Measurements from ENCODE around the gene FAN1.

The FAN1 gene

DNA sequence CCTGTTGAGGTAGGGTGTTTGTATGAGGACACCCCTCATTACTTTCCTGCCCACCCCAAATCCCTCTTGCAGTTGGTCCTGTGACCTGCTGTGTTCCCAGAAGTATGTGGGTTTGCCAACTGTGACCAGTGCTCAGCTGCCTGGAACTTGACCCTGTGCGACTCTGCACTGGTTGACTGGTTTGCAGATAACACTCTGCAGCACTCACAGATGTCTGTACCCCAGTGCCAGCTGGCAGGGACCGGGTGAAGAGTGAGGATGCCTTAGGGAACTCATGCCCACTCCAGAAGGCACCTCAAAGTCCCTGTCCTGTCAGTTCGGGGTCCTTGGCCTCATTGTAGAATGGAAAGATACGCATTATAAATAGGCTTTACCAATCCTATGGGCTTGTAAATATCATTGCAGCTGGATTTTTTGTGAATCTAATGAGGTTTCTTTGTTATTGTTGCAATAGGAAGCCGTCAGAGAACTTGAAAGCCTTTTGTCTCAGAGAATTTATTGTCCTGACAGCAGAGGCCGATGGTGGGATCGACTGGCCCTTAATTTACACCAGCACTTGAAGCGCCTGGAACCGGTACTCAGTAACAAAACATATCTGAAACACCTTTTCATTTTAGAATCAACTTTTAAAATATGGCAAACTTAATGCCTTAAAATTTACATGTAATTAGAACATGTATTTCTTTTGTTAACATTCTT, 18.2 kb downstream of the FAN1 start:
- no peak for DNase-seq

DNA sequence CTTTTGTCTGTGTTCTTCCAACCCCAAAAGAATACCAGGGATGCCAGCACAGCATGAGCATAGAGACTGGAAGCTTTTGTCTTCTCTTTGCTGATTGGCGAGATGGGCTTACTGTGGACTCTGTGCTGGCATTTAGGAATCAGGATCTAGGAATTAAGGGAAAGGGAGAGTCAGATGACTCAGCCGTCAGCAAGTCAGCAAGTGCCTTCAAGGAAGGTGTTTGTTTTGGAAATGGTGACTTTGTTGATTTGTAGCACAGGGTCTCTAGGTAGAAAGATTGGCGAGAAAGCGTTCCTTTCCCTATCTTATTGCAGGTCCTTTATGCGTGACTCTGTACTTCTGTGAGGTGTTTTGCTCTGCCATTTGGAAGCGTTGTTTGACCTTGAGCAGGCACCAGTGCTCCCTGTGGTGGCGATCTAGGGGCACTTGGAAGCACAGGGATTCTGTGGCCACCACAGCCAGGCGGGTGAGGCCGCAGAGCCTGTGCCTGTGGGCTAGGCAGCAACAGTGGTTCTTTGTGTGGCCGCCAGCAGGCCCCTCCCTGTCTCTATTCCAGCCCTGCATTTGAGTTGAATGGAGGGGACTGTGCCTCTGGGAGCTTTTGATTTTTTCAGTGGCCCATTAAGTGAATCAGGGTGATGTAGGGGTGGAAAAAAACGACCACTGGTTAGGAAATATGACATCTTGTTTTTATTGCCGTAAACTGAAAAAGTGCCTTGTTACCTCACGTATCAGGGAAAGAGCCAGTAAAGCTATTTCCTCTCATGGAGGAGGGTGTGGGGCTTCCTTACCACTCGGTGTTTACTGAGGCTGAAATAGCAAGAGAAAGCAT, 19.0 kb downstream of the FAN1 start:
- no peak for DNase-seq

DNA sequence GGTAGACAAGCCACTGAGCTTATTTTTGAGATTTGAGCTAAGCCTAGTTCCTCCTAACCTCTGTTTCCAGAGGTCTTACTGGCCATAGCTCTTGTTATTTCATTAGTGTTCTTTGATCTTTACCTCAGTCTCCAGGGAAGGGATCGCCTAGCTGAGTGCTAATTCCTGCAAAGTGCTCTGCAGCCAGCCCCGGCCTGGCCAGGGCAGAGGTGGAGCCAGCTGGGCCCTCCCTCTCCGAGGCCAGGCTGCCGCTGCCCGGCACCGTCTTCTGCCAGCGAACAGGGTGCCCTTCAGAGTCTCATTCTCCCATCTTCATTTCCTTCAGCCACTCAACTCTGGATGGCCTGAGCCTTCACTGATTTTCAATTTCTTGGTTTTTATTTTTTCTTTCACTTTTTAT, 19.7 kb downstream of the FAN1 start:
- no peak for DNase-seq

DNA sequence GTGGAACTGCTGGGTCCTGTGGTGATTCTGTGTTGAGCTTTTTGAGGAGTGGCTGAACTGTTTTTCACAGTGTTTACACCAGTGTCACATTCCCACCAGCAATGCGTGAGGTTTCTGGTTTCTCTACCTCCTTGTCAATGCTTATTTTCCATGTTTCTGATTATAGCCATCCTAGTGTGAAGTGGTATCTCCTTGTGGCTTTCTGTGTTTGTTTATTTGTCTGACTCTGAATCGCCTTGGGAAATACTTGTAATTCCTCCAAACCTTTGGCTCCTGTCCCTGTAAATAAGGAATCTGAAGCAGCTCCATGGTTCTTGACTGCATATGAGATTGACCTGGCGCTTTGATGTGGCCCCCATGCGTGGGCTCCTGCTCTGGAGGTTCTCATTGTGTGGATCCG, 20.6 kb downstream of the FAN1 start:
- no peak for DNase-seq

DNA sequence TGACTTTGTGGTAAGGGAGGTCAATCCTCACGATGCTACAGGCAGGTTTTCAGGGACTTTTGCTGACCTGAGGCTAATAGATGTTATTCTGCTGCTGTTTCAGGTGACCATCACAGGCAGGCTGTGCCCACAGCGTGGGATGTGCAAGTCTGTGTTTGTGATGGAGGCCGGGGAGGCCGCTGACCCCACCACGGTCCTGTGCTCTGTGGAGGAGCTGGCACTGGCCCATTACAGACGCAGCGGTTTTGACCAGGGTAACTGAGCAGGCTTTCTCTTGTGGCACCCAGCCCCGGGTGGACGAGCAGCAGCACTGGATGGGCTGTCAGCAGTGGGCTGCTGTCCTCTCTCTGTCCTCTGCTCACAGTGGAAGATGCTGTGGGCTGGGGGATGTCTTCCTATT, 22.0 kb downstream of the FAN1 start:
- DNase-seq: no peak

DNA sequence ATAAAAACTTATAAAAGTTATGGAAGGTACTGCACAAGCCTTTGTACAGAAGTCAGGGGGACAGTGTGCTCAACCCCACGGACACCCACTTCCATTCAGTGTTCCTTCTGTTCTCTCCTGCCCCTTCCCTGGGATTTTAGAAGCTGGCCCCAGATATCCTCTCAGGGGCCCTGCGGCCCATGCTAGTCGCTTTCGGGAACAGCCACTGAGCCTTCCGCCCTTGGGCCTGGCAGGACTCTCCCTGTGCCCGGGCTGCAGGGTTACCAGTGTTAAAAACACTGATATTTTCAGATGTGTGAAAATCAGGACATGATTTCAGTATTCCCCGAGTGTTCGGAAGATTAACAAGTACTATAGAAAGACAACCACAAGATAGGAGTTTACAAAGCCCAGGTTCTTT, 22.4 kb downstream of the FAN1 start:
- DNase-seq: no peak

DNA sequence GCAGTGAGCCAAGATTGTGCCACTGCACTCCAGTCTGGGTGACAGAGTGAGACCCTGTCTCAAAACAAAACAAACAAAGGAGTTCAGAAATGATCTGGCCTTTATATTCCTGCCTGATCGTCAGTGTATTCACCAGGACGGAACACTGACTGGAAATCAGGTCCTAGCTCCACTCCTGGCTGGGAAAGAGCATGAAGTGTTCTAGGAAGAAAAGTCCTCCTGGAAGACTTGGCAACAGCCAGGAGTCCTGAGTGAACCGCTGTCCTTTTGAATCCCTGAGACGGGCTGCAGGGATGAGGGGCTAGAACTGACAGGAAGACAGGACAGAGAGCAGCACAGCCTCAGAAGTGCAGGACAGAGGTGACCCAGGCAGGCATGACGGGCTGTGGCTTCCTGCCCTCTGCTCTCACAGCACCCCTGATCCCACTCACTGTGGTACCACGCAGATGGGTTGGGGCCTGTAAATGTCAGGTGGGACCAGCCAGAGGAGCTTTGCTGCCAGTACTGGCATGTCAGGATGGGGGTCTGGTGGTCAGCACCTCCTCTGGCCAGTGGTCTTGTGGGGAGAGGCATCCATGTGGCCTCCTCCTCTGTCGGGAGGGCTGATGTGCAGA, 23.5 kb downstream of the FAN1 start:
- no peak for DNase-seq

DNA sequence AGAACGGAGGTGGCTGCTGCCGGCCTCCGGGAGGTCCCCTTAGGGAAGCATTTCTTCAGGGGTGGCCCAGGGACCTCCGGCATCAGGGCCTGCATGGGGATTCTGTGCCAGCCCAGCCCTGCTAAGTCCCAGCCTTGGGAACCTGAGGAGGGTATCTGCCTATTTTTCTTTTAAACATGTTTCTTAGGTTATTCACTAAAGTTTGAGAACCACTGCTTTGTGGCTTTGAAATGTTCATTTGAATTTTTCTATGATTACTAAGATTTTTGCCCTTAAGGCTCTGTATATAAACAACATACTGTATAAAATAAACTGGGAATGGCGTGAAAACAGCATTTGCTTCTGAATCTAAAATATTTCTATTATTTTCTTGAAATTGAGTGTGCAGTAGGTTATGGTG, 24.4 kb downstream of the FAN1 start:
- no peak for DNase-seq

DNA sequence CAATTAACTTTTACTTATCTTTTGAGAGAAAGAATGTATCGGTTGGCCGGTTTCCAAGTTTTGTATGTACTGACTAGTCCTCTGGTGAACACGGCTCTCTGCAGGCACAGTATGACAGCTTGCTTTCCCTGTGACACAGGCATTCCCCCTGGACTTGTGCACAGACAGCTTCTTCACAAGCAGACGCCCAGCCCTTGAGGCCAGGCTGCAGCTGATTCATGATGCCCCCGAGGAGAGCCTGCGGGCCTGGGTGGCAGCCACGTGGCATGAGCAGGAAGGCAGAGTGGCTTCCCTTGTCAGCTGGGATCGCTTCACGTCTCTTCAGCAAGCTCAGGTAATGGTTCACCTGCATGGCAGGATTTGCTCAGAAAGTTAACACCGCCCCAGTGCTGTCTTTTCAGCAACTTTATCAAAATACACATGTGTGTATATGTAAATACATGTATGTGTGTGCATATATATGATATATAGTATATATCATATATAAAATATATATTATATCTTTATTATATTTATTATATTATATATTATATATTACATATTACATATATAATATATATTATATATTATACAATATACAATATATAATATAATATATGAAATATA, 25.5 kb downstream of the FAN1 start:
- DNase-seq: no peak

DNA sequence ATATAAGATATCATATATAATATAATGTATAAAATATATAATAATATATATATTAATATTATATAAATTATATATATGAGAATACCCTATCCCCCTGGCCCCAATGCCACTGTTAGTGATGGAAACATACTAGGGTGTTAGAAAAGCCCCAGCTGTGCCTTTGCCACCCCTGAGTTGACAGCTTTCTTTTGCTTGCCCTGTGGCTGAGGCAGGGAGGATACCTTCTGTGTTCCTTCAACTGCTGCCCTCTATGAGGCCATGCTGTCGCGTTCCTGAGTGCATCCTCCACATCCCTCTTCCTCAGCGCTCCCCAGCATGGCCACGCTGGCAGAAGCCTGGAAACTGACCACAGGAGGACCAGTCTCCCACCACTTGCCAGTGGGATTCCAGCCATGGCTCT, 26.3 kb downstream of the FAN1 start:
- DNase-seq: no peak

DNA sequence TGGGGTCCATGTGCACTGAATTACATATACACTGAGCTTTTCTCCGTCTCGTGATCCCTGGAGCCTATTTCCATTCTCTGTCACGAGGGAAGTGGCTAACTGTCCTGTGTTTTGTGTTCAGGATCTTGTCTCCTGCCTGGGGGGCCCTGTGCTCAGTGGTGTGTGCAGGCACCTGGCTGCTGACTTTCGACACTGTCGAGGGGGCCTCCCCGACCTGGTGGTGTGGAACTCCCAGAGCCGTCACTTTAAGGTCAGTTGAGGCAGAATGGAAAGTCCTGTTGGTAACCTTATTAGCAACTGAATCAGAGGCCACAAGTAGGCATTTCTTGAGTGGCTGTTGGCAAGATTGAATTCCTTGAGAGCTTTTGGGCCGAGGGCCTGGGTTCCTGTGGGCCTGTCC, 26.7 kb downstream of the FAN1 start:
- no peak for DNase-seq

DNA sequence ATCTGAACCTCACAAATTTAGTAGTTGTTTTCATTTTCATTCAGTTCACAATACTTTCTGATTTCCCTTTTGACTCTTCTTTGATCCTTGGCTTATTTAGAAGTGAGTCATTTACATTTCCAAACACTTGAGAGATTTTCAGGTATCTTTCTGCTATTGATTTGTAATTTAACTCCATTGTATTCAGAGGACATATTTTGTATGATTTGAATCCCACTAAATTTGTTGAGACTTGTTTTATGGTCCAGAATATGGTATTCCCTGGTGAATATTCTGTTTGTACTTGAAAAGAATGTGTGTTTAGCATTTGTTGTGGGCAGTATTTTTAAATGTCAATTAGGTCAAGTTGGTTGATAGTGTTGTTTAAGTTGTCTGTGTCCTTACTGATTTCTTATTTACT, 29.6 kb downstream of the FAN1 start:
- no peak for DNase-seq

DNA sequence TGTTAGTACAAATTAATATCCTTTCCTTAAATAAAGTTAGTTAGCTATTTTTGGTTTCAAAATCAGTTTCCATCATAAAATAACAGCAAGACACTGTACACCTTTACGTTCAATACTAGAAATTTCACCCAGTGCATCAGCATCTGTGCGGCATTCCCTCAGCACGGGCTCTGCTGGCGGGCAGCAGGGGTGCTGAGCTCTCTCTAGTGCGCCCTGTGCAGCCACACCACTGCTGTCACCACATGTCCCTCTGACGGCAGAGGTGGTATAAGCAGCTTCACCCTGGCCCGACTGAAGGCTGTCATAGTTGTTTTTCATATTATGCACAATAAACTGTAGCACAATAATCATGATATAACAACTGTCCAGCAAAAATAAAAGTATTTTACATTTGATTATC, 35.4 kb downstream of the FAN1 start:
- DNase-seq: no peak

DNA sequence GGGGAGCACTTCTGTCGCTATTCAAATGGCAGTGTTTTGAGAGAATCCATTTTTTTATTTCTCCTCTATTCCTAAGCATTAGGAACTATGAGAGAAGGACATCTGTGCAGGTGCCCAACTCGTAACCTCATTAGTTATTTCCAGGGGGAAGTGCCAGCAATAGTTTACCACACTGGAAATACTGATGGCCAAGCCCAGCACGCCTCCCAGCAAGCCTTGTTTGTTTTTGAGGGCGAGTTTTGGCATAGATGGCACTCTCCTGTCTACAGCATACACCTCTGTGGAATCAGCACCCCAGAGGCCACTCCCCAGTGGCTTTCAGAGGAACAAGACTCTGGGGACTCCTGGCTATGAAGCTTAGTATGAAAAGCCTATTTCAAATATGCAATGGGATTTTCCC, 36.6 kb downstream of the FAN1 start:
- no peak for DNase-seq

DNA sequence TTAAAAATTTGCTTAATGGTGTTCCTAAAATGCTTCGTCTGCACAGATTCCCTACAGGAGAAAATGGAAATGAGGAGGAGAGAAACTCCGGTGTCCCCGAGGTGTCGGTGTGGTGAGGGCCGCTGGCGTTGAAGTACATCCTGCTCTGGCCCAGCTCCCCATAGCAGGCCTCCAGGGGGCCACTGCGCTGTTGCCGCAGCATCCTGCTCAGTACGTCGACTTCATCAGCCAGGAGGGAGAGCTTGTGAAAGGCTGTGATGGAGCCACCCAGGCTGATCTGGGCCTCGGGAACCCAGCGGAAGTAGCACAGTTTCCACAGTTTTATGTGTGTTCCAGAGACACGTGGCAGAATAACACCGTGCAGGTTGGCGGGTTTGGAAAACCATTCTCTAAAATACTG, 37.8 kb downstream of the FAN1 start:
- DNase-seq: no peak

DNA sequence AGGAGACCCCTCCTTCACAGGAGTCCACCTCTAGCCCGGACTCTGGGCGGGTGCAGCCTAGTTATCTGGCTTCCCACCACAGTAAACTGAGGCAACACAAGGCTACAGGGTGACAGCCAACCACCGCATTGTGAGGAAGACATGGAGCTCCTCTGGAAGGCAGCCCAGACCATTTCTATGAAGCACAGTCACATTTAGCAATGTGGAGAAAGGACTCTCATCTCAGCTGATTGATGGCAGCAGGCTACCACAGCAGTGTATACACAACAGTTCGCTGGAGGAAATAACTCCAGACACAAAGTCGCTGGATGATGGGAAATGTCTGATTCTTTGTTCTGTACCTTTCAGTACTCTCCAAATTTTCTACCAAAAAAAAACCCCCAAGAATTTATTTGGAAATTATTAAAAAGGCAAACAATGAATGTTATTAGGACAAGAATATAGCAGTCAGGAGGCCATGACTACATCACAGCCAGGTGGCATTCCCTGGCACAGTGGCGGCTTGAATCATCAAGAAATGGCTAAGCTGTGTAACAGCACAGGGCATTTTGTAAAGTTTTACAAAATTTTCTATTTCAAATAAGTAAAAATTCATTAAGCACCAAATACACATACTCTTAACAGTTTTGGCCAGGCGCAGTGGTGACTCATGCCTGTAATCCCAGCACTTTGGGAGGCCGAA, 40.1 kb downstream of the FAN1 start:
- DNase-seq: no peak

DNA sequence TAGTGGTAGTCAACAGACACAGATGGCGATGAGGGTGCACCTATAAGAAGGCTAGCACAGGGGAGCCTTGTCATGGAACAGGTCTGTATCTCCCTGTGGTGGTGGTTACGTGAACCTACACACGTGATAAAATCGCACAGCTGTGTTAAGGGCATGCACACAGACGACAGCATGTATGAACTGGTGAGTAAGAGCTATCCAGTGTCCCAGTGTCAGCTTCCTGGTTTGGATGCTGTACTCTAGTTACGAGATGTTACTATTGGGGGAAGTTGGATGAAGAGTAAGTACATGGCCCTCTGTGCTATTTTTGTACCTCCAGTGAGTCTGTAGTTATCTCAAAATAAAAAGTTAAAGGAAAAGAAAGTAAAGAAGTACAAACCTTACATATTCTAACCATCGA, 49.5 kb downstream of the FAN1 start:
- no peak for DNase-seq

DNA sequence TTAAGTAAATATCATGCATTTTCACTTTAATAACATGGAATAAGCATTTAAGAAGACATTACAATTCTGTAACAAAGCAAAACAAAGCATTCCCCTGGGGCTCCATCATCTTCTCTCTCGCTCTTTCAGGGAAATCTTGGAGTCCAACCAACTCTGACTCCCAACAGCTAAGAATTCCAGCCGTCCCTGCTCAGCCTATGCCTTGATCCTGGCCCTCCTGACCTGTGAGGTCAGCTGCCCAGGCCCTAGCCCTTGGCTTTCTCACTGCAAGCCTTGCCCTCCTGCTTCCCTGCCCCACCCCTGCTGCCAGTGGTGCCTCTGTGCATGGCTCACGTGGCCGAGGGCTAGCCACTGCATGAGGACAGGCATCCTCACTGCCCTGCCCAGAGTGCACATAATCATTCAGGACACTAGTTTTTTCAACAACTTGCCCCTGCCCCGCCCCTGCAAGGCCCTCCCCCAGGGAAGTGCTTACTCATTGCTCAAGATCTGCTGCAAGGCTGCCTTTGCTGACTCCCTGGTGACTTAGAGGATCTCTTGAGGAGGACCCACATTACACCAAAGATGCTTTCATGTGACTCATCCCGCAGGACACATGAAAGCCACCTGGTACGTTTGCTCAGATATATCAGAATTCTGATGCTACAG, 50.1 kb downstream of the FAN1 start:
- no peak for DNase-seq

DNA sequence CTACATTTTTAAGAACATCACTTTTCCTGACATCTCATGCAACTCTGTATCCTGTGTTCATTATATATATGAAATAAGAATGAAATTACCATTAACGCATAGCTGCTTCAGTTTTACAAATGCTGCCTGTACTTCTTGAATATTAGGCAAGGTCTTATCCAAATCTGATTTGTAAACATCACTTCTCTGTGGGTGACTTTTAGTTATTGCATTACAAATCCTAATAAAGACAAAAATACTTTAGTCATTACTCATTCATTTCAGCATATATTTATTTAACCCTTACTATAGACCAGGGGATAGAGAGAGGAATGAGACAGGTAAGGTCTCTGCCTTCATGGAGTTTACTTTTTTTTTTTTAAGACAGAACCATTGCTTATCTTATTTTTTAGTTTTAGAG, 51.0 kb downstream of the FAN1 start:
- no peak for DNase-seq

DNA sequence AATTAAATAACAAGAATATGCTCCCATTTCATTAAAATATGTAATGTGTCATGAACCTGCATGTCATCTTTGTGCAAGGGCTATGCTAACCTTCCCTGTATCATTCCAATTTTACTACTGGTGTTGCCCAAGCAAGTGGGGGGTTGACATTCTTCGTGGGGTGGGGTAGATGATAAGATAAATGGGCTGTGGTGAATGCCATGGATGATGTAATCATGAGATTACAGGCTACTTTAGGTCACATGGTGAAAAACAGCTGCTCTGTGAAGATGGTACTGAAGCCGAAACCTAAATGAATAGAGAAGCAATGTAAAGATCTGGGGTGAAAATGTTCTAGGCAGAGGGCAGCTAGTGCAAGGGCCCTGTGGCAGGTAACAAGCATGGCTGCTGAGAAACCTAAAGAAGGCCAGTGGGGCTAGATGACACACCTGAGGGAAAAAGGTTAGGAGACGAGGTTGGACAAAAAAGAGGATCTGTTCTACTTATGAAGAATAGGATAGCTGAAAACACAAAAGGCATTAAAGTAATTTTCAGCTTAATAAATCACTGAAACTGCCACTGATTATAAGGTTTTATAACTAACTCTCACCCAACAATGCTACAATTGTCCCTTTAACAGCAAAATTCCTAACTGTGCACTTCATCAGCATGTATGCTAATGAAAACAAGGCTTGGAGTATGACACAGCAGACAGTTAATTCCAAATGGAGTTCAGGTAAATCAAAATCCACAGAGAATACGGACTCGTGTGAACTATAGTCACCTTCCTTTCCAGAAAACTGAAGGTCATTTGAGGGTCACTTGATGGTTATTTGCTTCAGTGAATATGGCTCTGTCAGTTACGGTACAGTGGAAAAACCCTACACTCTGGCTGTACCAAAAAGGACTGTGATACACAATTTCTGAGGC, 52.8 kb downstream of the FAN1 start:
- no peak for DNase-seq

DNA sequence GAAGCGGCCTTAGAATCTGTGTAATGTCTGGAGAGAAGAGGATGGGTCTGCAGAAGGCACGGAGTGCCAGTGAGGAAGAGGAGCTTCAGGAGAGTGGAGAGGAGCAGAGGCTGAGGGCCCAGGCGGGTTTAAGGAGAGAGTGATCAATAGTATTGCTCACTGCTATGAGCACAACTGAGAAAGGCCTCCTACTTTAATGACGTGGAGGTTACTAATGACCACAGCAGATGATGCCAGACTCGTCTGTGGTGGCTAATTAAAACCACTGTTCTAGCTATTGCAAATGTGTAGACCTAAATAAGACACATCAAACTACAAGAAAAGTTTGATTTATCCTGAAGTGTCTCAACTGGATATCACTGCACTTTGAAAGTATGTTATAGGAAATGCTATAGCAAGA, 54.5 kb downstream of the FAN1 start:
- DNase-seq: no peak

DNA sequence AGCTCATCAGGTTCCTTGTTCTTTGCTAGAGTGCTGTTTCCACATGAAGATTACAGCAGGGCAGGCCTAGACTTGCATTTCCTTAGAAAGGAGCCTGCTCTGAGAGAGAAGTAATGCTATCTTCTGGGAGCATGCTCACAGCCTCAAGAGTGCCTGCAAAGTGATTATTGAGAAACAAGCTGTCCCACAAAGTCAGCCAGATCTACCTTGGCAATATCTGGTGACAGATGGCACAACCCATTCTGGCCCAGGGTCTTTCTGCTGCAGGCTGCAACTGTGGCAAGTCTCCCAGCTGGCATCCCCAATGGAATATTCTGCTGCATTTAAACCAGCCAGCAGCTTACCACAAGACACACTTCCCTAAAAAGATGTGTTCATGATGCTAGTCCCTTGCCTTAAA, 58.4 kb downstream of the FAN1 start:
- no peak for DNase-seq

All from stimulated activated naive CD4-positive, alpha-beta T cell (primary cell).